Activated CD4-positive, alpha-beta T cell treated with anti-CD3 and anti-CD28 coated beads, Interleukin-2, amount 10 ng/mL, durations not matched to agents 7 days and 5 days (primary cell): ENCODE data around the gene ZNF324B. TPM values are rescaled to one million over a fixed set of nuclear protein-coding genes. Genes with fewer than 3 reads are reported as not detected.
"Not testable (repeated sequence)": the region's sequence is repeated elsewhere in the genome, so short reads cannot be mapped to it uniquely, and the experiment has no call there.

Source experiments
- CTCF ChIA-PET: fragments of 350-600 bp; sonication (Branson Sonifier 250); formaldehyde crosslinking; loops from one replicate; lab custom pipeline; 2021; ENCODE audit warnings: antibody characterized with exemption; lab: Charles Lee
- POLR2A ChIA-PET: fragments of 350-600 bp; sonication (Branson Sonifier 250); formaldehyde crosslinking; loops from one replicate; lab custom pipeline; 2021; ENCODE audit warnings: antibody characterized with exemption; lab: Charles Lee
- DNase-seq: peaks from one replicate; pipeline ENCODE4 v3.0.0-alpha.2; 2020
- H3K27ac Mint-ChIP-seq: one replicate; pipeline ENCODE4 v1.8.0; 2021; ENCODE audit warnings: mild to moderate bottlenecking, moderate library complexity, mixed read lengths
- H3K27me3 Mint-ChIP-seq: one replicate; pipeline ENCODE4 v1.8.0; 2021; ENCODE audit warnings: mixed read lengths
- H3K36me3 Mint-ChIP-seq: one replicate; pipeline ENCODE4 v1.8.0; 2021; ENCODE audit warnings: low read depth, mixed read lengths
- H3K4me1 Mint-ChIP-seq: one replicate; pipeline ENCODE4 v1.8.0; 2021; ENCODE audit warnings: mixed read lengths
- H3K4me3 Mint-ChIP-seq: one replicate; pipeline ENCODE4 v1.8.0; 2021; ENCODE audit warnings: mild to moderate bottlenecking, moderate library complexity, mixed read lengths
- H3K9me3 Mint-ChIP-seq: one replicate; pipeline ENCODE4 v1.8.0; 2021; ENCODE audit warnings: mixed read lengths
- total RNA-seq, 2 experiments: library from RNA; stranded (reverse); gene quantifications; one replicate each; pipeline ENCODE4 v1.2.3, GENCODE V29; 2021

The ZNF324B gene
- total RNA-seq, 2 experiments from 2014 or later = 9.8 to 10.3 TPM

DNA sequence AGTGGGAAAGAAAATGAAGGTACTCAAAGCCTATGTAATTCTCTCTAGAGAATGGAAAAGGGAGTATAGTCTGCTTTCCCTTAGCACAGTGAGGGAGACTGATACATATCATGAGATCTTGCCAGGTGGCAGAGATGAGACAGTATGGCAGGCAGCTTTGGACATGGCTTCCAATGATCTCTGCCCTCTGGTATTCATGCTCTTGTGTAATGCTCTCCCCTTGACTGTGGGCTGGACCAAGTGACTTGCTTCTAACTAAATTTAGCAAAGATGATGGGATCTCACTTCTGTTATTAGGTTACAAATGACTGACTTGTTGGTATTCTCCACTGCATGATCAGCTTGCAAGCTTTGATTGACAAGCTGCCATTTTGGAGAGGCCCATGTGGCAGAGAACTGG, 21.7 kb upstream of the ZNF324B start:
- DNase-seq = no peak
- H3K27ac Mint-ChIP-seq = no peak overlapping the region
- H3K4me3 Mint-ChIP-seq = no peak overlapping the region
- POLR2A ChIA-PET = no interaction called here
- no peaks in the 10 kb centered on the region for H3K27me3 Mint-ChIP-seq
- no peaks in the 10 kb centered on the region for H3K4me1 Mint-ChIP-seq
- H3K9me3 Mint-ChIP-seq = peaks cover 50% of the 10 kb centered on the region
- CTCF ChIA-PET = interaction anchor here (0.7 kb wide), 1 partner anchor 22 kb away, joined by 4 read pairs; the partner anchor contains the start of gene ZNF324B
- H3K36me3 Mint-ChIP-seq = peaks cover 35% of the 10 kb centered on the region

DNA sequence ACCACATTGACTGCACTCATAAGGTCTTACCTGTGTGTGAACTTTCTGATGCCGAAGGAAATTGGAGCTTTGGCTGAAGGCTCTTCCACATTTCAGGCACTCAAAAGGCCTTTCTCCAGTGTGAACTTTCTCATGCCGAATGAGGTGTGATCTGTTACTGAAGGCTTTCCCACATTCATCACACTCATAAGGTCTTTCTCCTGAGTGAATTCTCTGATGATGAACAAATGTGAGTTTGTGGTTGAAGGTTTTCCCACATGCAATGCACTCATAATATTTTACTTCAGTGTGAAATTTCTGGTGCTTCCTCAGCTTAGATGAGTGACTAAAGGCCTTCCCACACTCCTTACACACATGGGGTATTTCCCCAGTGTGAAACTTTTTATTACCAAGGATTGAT, 17.2 kb upstream of the ZNF324B start:
- Mint-ChIP-seq H3K36me3 (peaks cover 76% of the 10 kb centered on the region), H3K4me3 (no peak overlapping the region), H3K27me3 (no peaks in the 10 kb centered on the region), H3K9me3 (peaks cover 69% of the 10 kb centered on the region), H3K27ac (no peak overlapping the region), H3K4me1 (peaks cover 10% of the 10 kb centered on the region)
- DNase-seq = no peak
- ChIA-PET POLR2A (no interaction called here), CTCF (interaction anchor here (1.0 to 1.2 kb wide), 3 partner anchors 17 to 26 kb away, joined by 3 read pairs; partner anchors contain the start of gene ZNF584)

- Mint-ChIP-seq H3K4me1 (peaks cover 30% of the 10 kb centered on the region), H3K36me3 (peaks cover 59% of the 10 kb centered on the region), H3K4me3 (peak within 1 kb of the TSS; percentile 95), H3K27me3 (no peaks in the 10 kb centered on the region), H3K9me3 (peaks cover 45% of the 10 kb centered on the region), H3K27ac (peak within 1 kb of the TSS; percentile 93)
- ChIA-PET CTCF (interaction anchor here (0.6 kb wide), 1 partner anchor 51 kb away, joined by 3 read pairs; no protein-coding TSS in a partner anchor), POLR2A (interaction anchor here (0.6 kb wide), 1 partner anchor 60 kb away, joined by 4 read pairs; no protein-coding TSS in a partner anchor)
- peak; percentile 97 for DNase-seq
These were observed 11.6 kb upstream of the ZNF324B start, which contains the start of gene ZNF132 for GRCh38 chr19:58439576-58440554. ZNF132 (minus strand) TSS chr19:58440153; CDS start chr19:58439821, 332 bp downstream.

- CTCF ChIA-PET = no interaction called here
These were observed 10.9 kb upstream of the ZNF324B start for GRCh38 chr19:58440556-58440955.

GRCh38 chr19:58442986-58443385, 8.4 kb upstream of the ZNF324B start:
- H3K27me3 Mint-ChIP-seq, DNase-seq, H3K4me3 Mint-ChIP-seq, H3K27ac Mint-ChIP-seq, POLR2A ChIA-PET: not testable (repeated sequence)
- CTCF ChIA-PET = interaction anchor here (1.0 kb wide), 2 partner anchors 9 to 35 kb away, joined by 4 to 5 read pairs; partner anchors contain the start of genes ZNF324B and ZNF584
- Mint-ChIP-seq H3K36me3 (peaks cover 28% of the 10 kb centered on the region), H3K4me1 (peaks cover 27% of the 10 kb centered on the region), H3K9me3 (peaks cover 24% of the 10 kb centered on the region)

More at GRCh38 chr19:58440556-58440955, 10.9 kb upstream of the ZNF324B start:
- Mint-ChIP-seq H3K27ac (peak overlapping the region; percentile 93), H3K4me1 (peaks cover 30% of the 10 kb centered on the region), H3K27me3 (no peaks in the 10 kb centered on the region), H3K4me3 (peak overlapping the region; percentile 95), H3K9me3 (peaks cover 40% of the 10 kb centered on the region), H3K36me3 (peaks cover 52% of the 10 kb centered on the region)
- POLR2A ChIA-PET = interaction anchor here (0.6 kb wide), 1 partner anchor 59 kb away, joined by 4 read pairs; no protein-coding TSS in a partner anchor
- DNase-seq = no peak

- H3K27ac Mint-ChIP-seq, H3K4me3 Mint-ChIP-seq, H3K36me3 Mint-ChIP-seq, DNase-seq, H3K27me3 Mint-ChIP-seq, POLR2A ChIA-PET: not testable (repeated sequence)
- H3K4me1 Mint-ChIP-seq = peaks cover 25% of the 10 kb centered on the region
- CTCF ChIA-PET = interaction anchor here (0.6 to 1.7 kb wide), 2 partner anchors 7 to 70 kb away, joined by 3 read pairs; no protein-coding TSS in a partner anchor
- peaks cover 11% of the 10 kb centered on the region for H3K9me3 Mint-ChIP-seq
These were observed 2.6 kb upstream of the ZNF324B start for GRCh38 chr19:58448860-58449259.

DNA sequence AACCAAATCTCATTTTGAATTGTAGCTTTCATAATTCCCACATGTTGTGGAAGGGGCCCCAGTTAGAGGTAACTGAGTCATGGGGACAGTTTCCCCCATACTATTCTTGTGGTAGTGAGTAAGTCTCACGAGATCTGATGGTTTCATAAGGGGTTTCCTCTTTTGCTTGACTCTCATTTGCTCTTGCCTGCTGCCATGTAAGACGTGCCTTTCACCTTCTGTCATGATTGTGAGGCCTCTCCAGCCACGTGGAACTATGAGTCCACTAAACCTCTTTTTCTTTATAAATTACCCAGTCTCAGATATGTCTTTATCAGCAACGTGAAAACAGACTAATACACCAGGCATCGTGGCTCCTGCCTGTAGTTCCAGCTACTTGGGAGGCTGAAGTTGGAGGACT, 1.4 kb upstream of the ZNF324B start:
- H3K4me1 Mint-ChIP-seq = peaks cover 25% of the 10 kb centered on the region
- H3K4me3 Mint-ChIP-seq, DNase-seq, POLR2A ChIA-PET, H3K27me3 Mint-ChIP-seq, H3K27ac Mint-ChIP-seq, H3K36me3 Mint-ChIP-seq: not testable (repeated sequence)
- peaks cover 11% of the 10 kb centered on the region for H3K9me3 Mint-ChIP-seq
- CTCF ChIA-PET = interaction anchor here (0.7 to 1.7 kb wide), 3 partner anchors 8 to 16 kb away, joined by 3 to 4 read pairs (median 3); no protein-coding TSS in a partner anchor

DNA sequence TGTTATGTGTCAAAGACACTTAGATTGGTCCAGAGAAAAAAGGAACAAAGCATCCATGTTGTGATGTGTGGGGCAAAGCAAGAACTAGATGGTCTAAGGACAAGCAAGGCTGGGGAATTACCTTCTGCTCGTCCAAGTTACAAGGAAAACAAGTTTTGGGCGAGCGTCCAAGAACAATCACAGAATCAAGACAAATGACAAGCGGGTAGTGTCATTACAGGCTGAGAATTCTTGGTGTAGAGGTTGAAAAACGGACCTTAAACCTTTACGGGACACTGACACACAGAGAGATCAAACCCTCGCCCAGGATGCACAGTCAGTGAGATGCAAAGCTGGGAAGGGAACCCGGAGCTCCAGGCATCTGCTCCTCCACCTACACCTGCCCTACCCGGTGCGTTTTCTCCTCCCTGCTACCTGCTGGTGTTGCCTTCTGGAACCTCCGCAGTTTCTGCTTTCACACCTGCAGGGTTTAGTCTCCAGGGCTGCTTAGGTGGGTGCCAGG, 515 bp upstream of the ZNF324B start:
- peak overlapping the region; percentile 3 for H3K27ac Mint-ChIP-seq
- H3K4me3 Mint-ChIP-seq = peak overlapping the region; percentile 78
- H3K4me1 Mint-ChIP-seq = peaks cover 25% of the 10 kb centered on the region
- H3K27me3 Mint-ChIP-seq = peaks cover 6% of the 10 kb centered on the region
- DNase-seq = no peak
- POLR2A ChIA-PET = no interaction called here
- peaks cover 11% of the 10 kb centered on the region for H3K9me3 Mint-ChIP-seq
- CTCF ChIA-PET = interaction anchor here (0.5 to 1.3 kb wide), 5 partner anchors 8 to 187 kb away, joined by 3 to 5 read pairs (median 4); no protein-coding TSS in a partner anchor
- peaks cover 7% of the 10 kb centered on the region for H3K36me3 Mint-ChIP-seq

DNA sequence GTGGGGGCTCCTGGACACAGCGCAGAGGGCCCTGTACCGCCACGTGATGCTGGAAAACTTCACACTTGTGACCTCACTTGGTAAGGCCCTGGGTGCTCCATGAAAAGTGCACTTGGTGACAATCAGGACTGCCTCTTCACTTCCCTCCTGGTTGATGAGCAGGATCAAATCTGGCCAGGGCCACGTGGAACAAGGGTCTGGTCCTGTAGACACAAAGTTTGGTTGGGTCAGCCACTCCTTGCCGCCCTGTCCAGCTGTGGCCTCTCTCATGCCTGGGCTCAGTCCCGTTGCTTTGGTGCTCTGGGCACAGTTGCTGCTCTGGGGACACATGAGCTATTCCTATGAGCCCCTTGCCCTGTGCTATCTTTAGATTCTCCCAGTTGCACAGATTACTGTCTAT, 2.3 kb downstream of the ZNF324B start:
- peak overlapping the region; percentile 11 for H3K27ac Mint-ChIP-seq
- DNase-seq = no peak
- H3K4me1 Mint-ChIP-seq = peaks cover 27% of the 10 kb centered on the region
- peaks cover 18% of the 10 kb centered on the region for H3K36me3 Mint-ChIP-seq
- H3K4me3 Mint-ChIP-seq = no peak overlapping the region
- peaks cover 4% of the 10 kb centered on the region for H3K27me3 Mint-ChIP-seq
- ChIA-PET CTCF (interaction anchor here (1.6 kb wide), 1 partner anchor 9 kb away, joined by 3 read pairs; no protein-coding TSS in a partner anchor), POLR2A (no interaction called here)
- H3K9me3 Mint-ChIP-seq = peaks cover 6% of the 10 kb centered on the region

- no peak overlapping the region for H3K27ac Mint-ChIP-seq
- ChIA-PET CTCF (interaction anchor here (1.2 to 1.6 kb wide), 2 partner anchors 11 to 14 kb away, joined by 3 read pairs; no protein-coding TSS in a partner anchor), POLR2A (no interaction called here)
- peaks cover 20% of the 10 kb centered on the region for H3K36me3 Mint-ChIP-seq
- peaks cover 4% of the 10 kb centered on the region for H3K9me3 Mint-ChIP-seq
- no peak overlapping the region for H3K4me3 Mint-ChIP-seq
- peaks cover 27% of the 10 kb centered on the region for H3K4me1 Mint-ChIP-seq
- no peak for DNase-seq
- peaks cover 2% of the 10 kb centered on the region for H3K27me3 Mint-ChIP-seq
These were observed 3.9 kb downstream of the ZNF324B start for GRCh38 chr19:58455306-58455705.

GRCh38 chr19:58456111-58456510, 4.7 kb downstream of the ZNF324B start:
- peaks cover 20% of the 10 kb centered on the region for H3K36me3 Mint-ChIP-seq
- peaks cover 19% of the 10 kb centered on the region for H3K4me1 Mint-ChIP-seq
- CTCF ChIA-PET = no interaction called here
- no peak overlapping the region for H3K4me3 Mint-ChIP-seq
- DNase-seq = no peak
- no peak overlapping the region for H3K27ac Mint-ChIP-seq
- H3K9me3 Mint-ChIP-seq = peaks cover 2% of the 10 kb centered on the region
- peaks cover 2% of the 10 kb centered on the region for H3K27me3 Mint-ChIP-seq
- POLR2A ChIA-PET = no interaction called here

GRCh38 chr19:58460039-58460438, 8.6 kb downstream of the ZNF324B start:
- CTCF ChIA-PET = interaction anchor here (0.8 to 1.0 kb wide), 2 partner anchors 15 to 25 kb away, joined by 3 to 4 read pairs; no protein-coding TSS in a partner anchor

More at GRCh38 chr19:58460039-58460438, 8.6 kb downstream of the ZNF324B start:
- Mint-ChIP-seq H3K27ac (no peak overlapping the region), H3K36me3 (peaks cover 14% of the 10 kb centered on the region), H3K4me3 (no peak overlapping the region), H3K27me3 (no peaks in the 10 kb centered on the region), H3K9me3 (peaks cover 2% of the 10 kb centered on the region), H3K4me1 (peaks cover 1% of the 10 kb centered on the region)
- POLR2A ChIA-PET = no interaction called here
- no peak for DNase-seq
